Vagina (tissue), 2 donors: Measurements from ENCODE around the gene LNX2. TPM values are rescaled to one million over a fixed set of nuclear protein-coding genes. Genes with fewer than 3 reads are reported as not detected.
A peak's percentile ranks its signal among the peaks of the same experiment; 100 is the strongest.

Experiments
- DNase-seq, 2 donors: peaks; one replicate each; pipeline ENCODE4 v3.0.0-alpha.2; 2017; ENCODE audit errors: extremely low spot score in 2 of 2
- H3K27ac ChIP-seq: fragments of 200-600 bp; sonication (generic); one replicate; pipeline ENCODE4 v1.5.1; 2019
- H3K27me3 ChIP-seq: fragments of 200-600 bp; sonication (generic); one replicate; pipeline ENCODE4 v1.5.1; 2019
- H3K36me3 ChIP-seq, 2 donors: fragments of 200-600 bp; sonication (generic); one replicate each; pipeline ENCODE4 v1.5.1; 2017 to 2019
- H3K4me1 ChIP-seq: fragments of 200-600 bp; sonication (generic); one replicate; pipeline ENCODE4 v1.5.1; 2019
- H3K4me3 ChIP-seq, 2 donors: fragments of 200-600 bp; sonication (generic); 1 replicate in 1 of 2; 2 replicates in 1 of 2; pipeline ENCODE4 v1.5.1; 2016 to 2019
- H3K9me3 ChIP-seq: fragments of 200-600 bp; sonication (generic); one replicate; pipeline ENCODE4 v1.5.1; 2019
- POLR2A ChIP-seq, 2 donors: fragments of 450-650 bp; IDR thresholded peaks; one replicate each; pipeline ENCODE4 v1.6.1; 2017; ENCODE audit warnings: antibody characterized with exemption in 2 of 2, mild to moderate bottlenecking in 2 of 2, moderate library complexity in 2 of 2
- POLR2AphosphoS5 ChIP-seq, 2 donors: sonication (generic); formaldehyde crosslinking; IDR thresholded peaks; one replicate each; pipeline ENCODE4 v1.9.0; 2017; ENCODE audit warnings: antibody characterized with exemption in 2 of 2, mild to moderate bottlenecking in 2 of 2, low read depth in 1 of 2; ENCODE audit not compliant: insufficient read depth in 1 of 2
- intact Hi-C: fragments of 100-400 bp; cut with DNase I; formaldehyde crosslinking; loops from one replicate; pipeline ENCODE4 v1.15.1; 2023
- total RNA-seq: library from RNA; depleted of rRNA; stranded (reverse); fragments of >200 nt; gene quantifications from one replicate; pipeline ENCODE4 v1.2.3, GENCODE V29; 2016
- TF ChIP-seq, protein P1 (sequence below), 3 experiments: fragments of 450-650 bp in 2 of 3; fragments of 200-600 bp in 1 of 3; sonication (generic) in 1 of 3; IDR thresholded peaks; one replicate each; pipeline ENCODE4 v1.5.1; 2017 to 2019; ENCODE audit warnings: antibody characterized with exemption in 3 of 3, mild to moderate bottlenecking in 2 of 3, moderate library complexity in 2 of 3

LNX2 gene
- total RNA-seq, 1 donor from 2014 or later: 12.0 TPM

DNA sequence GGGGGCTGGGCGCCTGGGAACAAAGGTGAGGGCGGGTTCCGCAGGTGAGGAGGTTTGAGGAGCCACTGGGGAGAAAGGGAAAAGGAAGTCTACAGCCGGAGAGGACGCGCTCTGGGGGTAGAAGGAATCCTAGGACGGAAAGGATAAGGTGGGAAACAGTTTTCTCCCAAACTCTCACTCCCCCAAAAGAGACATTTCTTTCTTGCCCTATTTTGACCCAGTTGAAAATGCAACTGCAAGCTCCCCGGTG lies 712 bp upstream of the LNX2 start:
- H3K4me1 ChIP-seq: peaks cover 60% of the 10 kb centered on the region
- H3K4me3 ChIP-seq: peak overlapping the region; percentile 67 to 96
- no peaks in the 10 kb centered on the region for H3K9me3 ChIP-seq
- no peaks in the 10 kb centered on the region for H3K27me3 ChIP-seq
- peaks cover 0 to 4% of the 10 kb centered on the region in 2 donors for H3K36me3 ChIP-seq
- TF ChIP-seq POLR2AphosphoS5 (IDR thresholded peaks at IDR 0.05; ENCODE audit: insufficient read depth in 1 of 2, low read depth in 1 of 2) (no peak), POLR2A (IDR thresholded peaks at IDR 0.05) (no peak)
- TF ChIP-seq, protein P1, sequence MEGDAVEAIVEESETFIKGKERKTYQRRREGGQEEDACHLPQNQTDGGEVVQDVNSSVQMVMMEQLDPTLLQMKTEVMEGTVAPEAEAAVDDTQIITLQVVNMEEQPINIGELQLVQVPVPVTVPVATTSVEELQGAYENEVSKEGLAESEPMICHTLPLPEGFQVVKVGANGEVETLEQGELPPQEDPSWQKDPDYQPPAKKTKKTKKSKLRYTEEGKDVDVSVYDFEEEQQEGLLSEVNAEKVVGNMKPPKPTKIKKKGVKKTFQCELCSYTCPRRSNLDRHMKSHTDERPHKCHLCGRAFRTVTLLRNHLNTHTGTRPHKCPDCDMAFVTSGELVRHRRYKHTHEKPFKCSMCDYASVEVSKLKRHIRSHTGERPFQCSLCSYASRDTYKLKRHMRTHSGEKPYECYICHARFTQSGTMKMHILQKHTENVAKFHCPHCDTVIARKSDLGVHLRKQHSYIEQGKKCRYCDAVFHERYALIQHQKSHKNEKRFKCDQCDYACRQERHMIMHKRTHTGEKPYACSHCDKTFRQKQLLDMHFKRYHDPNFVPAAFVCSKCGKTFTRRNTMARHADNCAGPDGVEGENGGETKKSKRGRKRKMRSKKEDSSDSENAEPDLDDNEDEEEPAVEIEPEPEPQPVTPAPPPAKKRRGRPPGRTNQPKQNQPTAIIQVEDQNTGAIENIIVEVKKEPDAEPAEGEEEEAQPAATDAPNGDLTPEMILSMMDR (IDR thresholded peaks at IDR 0.05): no peak
- peak overlapping the region; percentile 98 for H3K27ac ChIP-seq
- intact Hi-C loops: no loop called here
- no peak for DNase-seq

DNA sequence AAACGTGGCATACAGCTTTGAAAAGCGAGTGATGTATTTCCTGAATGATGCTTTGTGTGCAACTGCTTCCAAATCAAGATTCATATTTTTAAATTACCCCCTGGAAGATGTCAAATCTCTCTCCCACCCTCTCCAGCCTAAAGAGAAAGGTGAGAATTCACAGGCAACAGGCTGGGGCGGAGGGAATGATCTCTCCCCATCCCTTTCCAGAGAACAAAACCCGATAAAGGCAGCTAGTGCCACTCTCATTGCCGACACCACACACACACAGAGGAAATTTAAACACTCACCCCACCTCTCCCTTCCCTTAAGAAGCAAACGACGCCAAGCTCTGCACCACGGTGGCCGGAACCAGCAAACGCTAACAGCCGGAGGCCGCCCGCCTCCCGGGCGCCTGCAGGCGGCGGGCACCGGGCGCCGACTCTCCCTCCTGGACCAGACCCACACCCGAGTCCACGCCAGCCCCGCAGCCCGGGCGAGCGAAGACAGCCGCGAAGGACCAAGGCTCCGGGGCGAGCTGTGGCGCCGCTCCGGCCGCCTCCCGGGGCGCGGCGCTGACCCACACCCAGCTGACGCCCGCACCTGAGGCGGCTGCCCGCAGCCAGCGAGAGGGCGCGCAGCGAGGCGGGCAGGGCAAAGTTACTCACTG lies 477 bp downstream of the LNX2 start:
- H3K4me1 ChIP-seq: peaks cover 51% of the 10 kb centered on the region
- TF ChIP-seq POLR2A (IDR thresholded peaks at IDR 0.05) (no peak), POLR2AphosphoS5 (IDR thresholded peaks at IDR 0.05; ENCODE audit: insufficient read depth in 1 of 2, low read depth in 1 of 2) (no peak)
- TF ChIP-seq, protein P1 (IDR thresholded peaks at IDR 0.05): no peak
- peaks cover 1% of the 10 kb centered on the region for H3K9me3 ChIP-seq
- peak overlapping the region; percentile 98 for H3K27ac ChIP-seq
- H3K4me3 ChIP-seq: peak overlapping the region; percentile 67 to 96
- intact Hi-C loops: no loop called here
- H3K36me3 ChIP-seq: peaks cover 0 to 4% of the 10 kb centered on the region in 2 donors
- no peaks in the 10 kb centered on the region for H3K27me3 ChIP-seq
- DNase-seq: no peak

GRCh38 chr13:27619093-27619727 lies 1.1 kb downstream of the LNX2 start:
- Histone ChIP-seq H3K27me3 (no peaks in the 10 kb centered on the region), H3K27ac (peak overlapping the region; percentile 98), H3K9me3 (peaks cover 7% of the 10 kb centered on the region), H3K4me3 (peak overlapping the region; percentile 67 to 96), H3K4me1 (peaks cover 44% of the 10 kb centered on the region), H3K36me3 (peaks cover 0 to 4% of the 10 kb centered on the region in 2 donors)
- no peak for DNase-seq
- TF ChIP-seq, protein P1 (IDR thresholded peaks at IDR 0.05): no peak
- TF ChIP-seq POLR2AphosphoS5 (IDR thresholded peaks at IDR 0.05; ENCODE audit: insufficient read depth in 1 of 2, low read depth in 1 of 2): no peak
- no peak for TF ChIP-seq POLR2A (IDR thresholded peaks at IDR 0.05)
- intact Hi-C loops: no loop called here

DNA sequence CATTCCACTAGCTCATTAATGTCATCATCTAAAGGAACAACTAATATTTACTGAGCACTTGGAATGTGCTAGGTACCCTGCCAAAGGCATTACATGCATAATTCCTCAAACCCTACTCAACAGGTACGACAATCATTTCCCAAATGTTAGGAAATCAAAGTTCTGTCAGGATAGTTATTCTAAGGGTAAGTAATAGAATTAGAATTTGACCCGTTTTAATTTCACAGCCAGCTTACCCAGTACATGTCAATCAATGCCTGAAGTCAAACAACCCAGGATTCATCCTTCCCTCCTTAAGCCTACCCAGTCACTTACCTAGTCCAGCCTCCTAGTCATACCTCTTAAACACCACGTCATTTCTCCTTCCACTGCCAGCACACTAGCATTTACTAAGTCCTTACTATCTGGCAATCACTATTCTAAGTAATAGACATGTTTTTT lies 2.4 kb downstream of the LNX2 start:
- Histone ChIP-seq H3K9me3 (peaks cover 7% of the 10 kb centered on the region), H3K4me1 (peaks cover 31% of the 10 kb centered on the region), H3K36me3 (no peaks in the 10 kb centered on the region), H3K27me3 (no peaks in the 10 kb centered on the region), H3K27ac (no peak overlapping the region), H3K4me3 (no peak overlapping the region)
- no peak for DNase-seq
- intact Hi-C loops: no loop called here
- TF ChIP-seq, protein P1 (IDR thresholded peaks at IDR 0.05): no peak
- peak in 1 of 2 donors; percentile 48 for TF ChIP-seq POLR2AphosphoS5 (IDR thresholded peaks at IDR 0.05; ENCODE audit: insufficient read depth in 1 of 2, low read depth in 1 of 2)

DNA sequence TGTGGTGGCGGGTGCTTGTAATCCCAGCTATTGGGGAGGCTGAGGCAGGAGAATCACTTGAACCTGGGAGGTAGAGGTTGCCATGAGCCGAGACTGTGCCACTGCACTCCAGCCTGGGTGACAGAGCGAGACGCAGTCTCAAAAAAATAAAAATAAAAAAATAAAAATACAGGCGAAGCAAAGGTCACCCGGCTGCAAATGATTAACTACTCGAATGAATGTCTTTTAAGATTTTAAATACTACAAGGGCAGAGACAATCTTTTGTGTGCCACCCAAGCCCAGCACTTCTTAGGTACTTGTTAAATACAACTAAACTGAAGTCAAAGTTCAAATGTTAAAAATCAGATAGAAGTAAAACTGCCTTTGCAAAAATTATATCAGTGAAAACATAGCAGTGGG lies 6.7 kb downstream of the LNX2 start:
- H3K4me3 ChIP-seq: no peak overlapping the region
- H3K36me3 ChIP-seq: no peaks in the 10 kb centered on the region
- peaks cover 9% of the 10 kb centered on the region for H3K4me1 ChIP-seq
- no peak for DNase-seq
- no peaks in the 10 kb centered on the region for H3K27me3 ChIP-seq
- intact Hi-C loops: no loop called here
- TF ChIP-seq POLR2AphosphoS5 (IDR thresholded peaks at IDR 0.05; ENCODE audit: insufficient read depth in 1 of 2, low read depth in 1 of 2) (no peak), POLR2A (IDR thresholded peaks at IDR 0.05) (no peak)
- TF ChIP-seq, protein P1 (IDR thresholded peaks at IDR 0.05): no peak
- no peak overlapping the region for H3K27ac ChIP-seq
- peaks cover 7% of the 10 kb centered on the region for H3K9me3 ChIP-seq
